SK-N-SH (cell line): ENCODE measurements around the gene TFPI.

Source experiments
- CHD2 ChIP-seq: fragments of 150-350 bp; IDR thresholded peaks from 2 replicates; pipeline ENCODE4 v1.6.1; 2018; ENCODE audit warnings: low read length; ENCODE audit not compliant: partially characterized antibody
- CTCF ChIP-seq: fragments of 200-600 bp; sonication (generic); IDR thresholded peaks from 2 replicates; pipeline ENCODE4 v1.6.1; 2017; ENCODE audit warnings: antibody characterized with exemption, mild to moderate bottlenecking, moderate library complexity
- EZH2phosphoT487 ChIP-seq: fragments of 200-600 bp; sonication (generic); IDR thresholded peaks from 2 replicates; pipeline ENCODE4 v1.6.1; 2017; ENCODE audit warnings: low read depth, mixed run types, mild to moderate bottlenecking, antibody characterized with exemption, moderate library complexity, borderline replicate concordance
- FOXM1 ChIP-seq: IDR thresholded peaks from 2 replicates; pipeline ENCODE4 v1.4.0; 2012; ENCODE audit warnings: low read depth, mild to moderate bottlenecking
- POLR2AphosphoS5 ChIP-seq: IDR thresholded peaks from 2 replicates; pipeline ENCODE4 v1.6.1; 2012; ENCODE audit warnings: low read depth, low read length
- RCOR1 ChIP-seq: fragments of 150-350 bp; IDR thresholded peaks from 2 replicates; pipeline ENCODE4 v1.6.1; 2017; ENCODE audit warnings: antibody characterized with exemption, low read length
- REST ChIP-seq: IDR thresholded peaks from 2 replicates; pipeline ENCODE4 v1.6.1; 2012; ENCODE audit warnings: mild to moderate bottlenecking, low read depth, low read length, moderate library complexity
- RFX5 ChIP-seq: IDR thresholded peaks from 2 replicates; pipeline ENCODE4 v1.6.1; 2012; ENCODE audit warnings: mild to moderate bottlenecking, improper control_type of control experiment, low read length

- TF ChIP-seq CTCF (no peak), REST (no peak), POLR2AphosphoS5 (no peak), EZH2phosphoT487 (no peak), FOXM1 (no peak), RCOR1 (no peak), CHD2 (no peak), RFX5 (no peak)
These were observed 57.1 kb downstream of the TFPI start for GRCh38 chr2:187497140-187497539.
